Left lung (tissue), 10 donors: ENCODE measurements around the gene DLGAP1. TPM values are rescaled to one million over a fixed set of nuclear protein-coding genes. Genes with fewer than 3 reads are reported as not detected.

Experiments used
- ATAC-seq: fragments of 200-7000 bp; cut with Tn5 transposase; one replicate; pipeline ENCODE4 v1.9.1; 2020; ENCODE audit warnings: moderate library complexity
- DNase-seq, 4 donors: peaks; one replicate each; pipeline ENCODE4 v3.0.0-alpha.2; 2013 to 2020
- H3K27ac ChIP-seq, 2 donors: fragments of 200-600 bp; sonication (generic) in 1 of 2; one replicate each; pipeline versions ENCODE4 v1.5.0 to v1.8.0; 2020 to 2021
- H3K27me3 ChIP-seq, 2 donors: fragments of 200-600 bp; sonication (generic) in 1 of 2; one replicate each; pipeline versions ENCODE4 v1.5.0 to v1.8.0; 2020 to 2021
- H3K36me3 ChIP-seq, 2 donors: fragments of 200-600 bp; sonication (generic) in 1 of 2; one replicate each; pipeline versions ENCODE4 v1.5.0 to v1.8.0; 2020 to 2021
- H3K4me1 ChIP-seq, 2 donors: fragments of 200-600 bp; one replicate each; pipeline ENCODE4 v1.8.0; 2021
- H3K4me3 ChIP-seq, 2 donors: fragments of 200-600 bp; sonication (generic) in 1 of 2; one replicate each; pipeline versions ENCODE4 v1.5.0 to v1.8.0; 2020 to 2021; ENCODE audit warnings: mild to moderate bottlenecking in 1 of 2
- H3K9me3 ChIP-seq, 2 donors: fragments of 200-600 bp; sonication (generic) in 1 of 2; one replicate each; pipeline versions ENCODE4 v1.5.0 to v1.8.0; 2020 to 2021
- intact Hi-C, 2 donors: fragments of 100-400 bp; cut with DNase I; formaldehyde crosslinking; loops; one replicate each; pipeline versions ENCODE4 v1.11.2 to v1.14.2; 2022
- polyA plus RNA-seq, 6 donors: library from polyadenylated mRNA; unstranded; fragments of 120-200 nt; gene quantifications; one replicate each; pipeline ENCODE4 v1.2.1, GENCODE V29; 2013; ENCODE audit not compliant: insufficient read length in 6 of 6
- total RNA-seq, 2 donors: library from RNA; stranded (reverse); fragmentation: NEBNext Ultra II Directional; extraction: Animal tissue kit (Norgen Biotek cat#: 25700); gene quantifications; one replicate each; pipeline ENCODE4 v1.2.1, GENCODE V29; 2021
- TF ChIP-seq, protein P1 (sequence below), 2 donors: fragments of 200-600 bp; sonication (generic) in 1 of 2; IDR thresholded peaks; one replicate each; pipeline versions ENCODE4 v1.5.0 to v1.8.0; 2021; ENCODE audit warnings: antibody characterized with exemption in 2 of 2
- donor health status: DM: no; HTN: yes; CAD: no.
- donor health status: DM: no; HTN: no; CAD: no.

Gene DLGAP1
- total and polyA plus RNA-seq, 8 donors, result 1.6 to 4.0 (median 2.1) TPM

DNA sequence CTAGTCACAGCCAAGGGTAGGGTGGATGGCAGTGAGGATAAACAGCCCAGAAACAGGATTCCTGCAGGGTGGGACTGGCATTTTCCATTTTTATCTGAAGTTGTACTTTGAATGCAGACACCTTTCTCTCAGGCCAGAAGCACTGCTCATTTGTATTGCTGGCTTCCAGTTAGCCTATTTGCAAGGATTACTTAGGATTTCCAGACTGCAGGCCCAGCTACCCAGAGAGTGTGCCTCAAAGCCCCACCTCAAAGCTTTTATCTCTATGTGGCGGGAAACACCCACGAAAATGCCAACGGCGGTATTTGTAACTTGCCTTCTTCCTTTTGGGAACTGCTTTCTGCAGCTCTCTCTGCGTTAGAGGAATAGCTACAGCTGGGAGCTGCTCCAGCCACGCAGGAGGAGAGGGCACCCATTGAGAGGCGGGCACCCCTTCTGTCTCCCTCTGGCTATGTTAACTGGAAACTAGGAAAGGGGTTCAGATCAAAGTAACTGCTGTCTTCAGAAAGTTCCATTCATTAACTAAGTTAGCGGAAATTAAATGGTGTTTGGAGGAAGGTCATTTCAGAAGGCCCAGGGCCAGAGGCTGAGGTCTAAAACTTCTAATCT is 860.2 kb downstream of the DLGAP1 start:
- DNase-seq (peak in 2 of 4 donors; percentile 27 to 29), ATAC-seq (peak; percentile 12)
- peaks cover 0 to 5% of the 10 kb centered on the region in 2 donors for H3K36me3 ChIP-seq
- no peaks in the 10 kb centered on the region for H3K9me3 ChIP-seq
- TF ChIP-seq, protein P1, sequence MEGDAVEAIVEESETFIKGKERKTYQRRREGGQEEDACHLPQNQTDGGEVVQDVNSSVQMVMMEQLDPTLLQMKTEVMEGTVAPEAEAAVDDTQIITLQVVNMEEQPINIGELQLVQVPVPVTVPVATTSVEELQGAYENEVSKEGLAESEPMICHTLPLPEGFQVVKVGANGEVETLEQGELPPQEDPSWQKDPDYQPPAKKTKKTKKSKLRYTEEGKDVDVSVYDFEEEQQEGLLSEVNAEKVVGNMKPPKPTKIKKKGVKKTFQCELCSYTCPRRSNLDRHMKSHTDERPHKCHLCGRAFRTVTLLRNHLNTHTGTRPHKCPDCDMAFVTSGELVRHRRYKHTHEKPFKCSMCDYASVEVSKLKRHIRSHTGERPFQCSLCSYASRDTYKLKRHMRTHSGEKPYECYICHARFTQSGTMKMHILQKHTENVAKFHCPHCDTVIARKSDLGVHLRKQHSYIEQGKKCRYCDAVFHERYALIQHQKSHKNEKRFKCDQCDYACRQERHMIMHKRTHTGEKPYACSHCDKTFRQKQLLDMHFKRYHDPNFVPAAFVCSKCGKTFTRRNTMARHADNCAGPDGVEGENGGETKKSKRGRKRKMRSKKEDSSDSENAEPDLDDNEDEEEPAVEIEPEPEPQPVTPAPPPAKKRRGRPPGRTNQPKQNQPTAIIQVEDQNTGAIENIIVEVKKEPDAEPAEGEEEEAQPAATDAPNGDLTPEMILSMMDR (IDR thresholded peaks at IDR 0.05), result no peak
- intact Hi-C loops, result loop anchor here in 1 of 2 donors (5.0 to 10.0 kb wide), 2 partner anchors 143 to 310 kb away; partner anchors contain the start of gene TGIF1
- H3K4me3 ChIP-seq, result peak overlapping the region; percentile 32 to 52
- no peaks in the 10 kb centered on the region for H3K27me3 ChIP-seq
- H3K27ac ChIP-seq, result peak overlapping the region; percentile 97
- peaks cover 36 to 60% of the 10 kb centered on the region in 2 donors for H3K4me1 ChIP-seq

DNA sequence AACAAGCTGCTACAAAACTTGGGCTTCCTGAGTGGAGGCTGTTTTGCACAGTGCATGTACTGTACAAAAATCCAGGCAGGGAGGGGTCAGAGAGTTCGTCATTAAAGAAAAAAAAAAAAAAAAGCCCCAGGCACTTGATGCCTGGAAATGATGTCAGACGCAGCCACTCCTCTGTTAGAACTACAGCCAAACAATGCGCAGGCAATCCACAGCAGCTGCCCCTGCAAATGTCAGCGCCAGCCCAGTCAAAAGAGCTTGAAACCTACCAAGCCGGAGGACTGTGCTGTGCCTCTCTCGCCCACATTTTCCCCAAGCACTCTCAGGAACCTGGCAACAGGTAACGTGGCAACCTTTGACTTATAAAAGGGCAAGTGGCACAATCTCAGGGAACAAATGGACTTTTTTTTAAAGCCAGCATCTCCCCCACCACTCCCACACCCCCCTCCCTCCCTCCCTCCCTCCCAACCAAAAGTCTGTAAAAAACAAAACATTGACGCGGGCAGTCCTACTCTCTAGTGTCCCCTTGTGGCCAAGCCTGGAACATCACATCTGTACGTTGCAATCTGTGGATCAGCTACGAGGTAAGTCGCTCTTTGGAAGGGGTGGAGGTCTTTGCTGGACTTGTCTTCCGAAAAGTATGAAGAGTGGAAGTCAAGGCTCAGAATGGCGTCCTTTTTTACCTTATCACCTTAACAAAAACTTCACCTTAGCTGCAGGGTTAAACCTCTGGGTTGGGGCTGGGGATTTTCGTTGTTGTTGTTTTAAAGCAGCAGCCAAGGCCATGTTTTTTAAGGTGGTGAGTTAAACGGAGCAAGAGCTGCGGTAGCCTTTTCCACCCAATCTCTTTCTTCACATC is 861.0 kb downstream of the DLGAP1 start:
- intact Hi-C loops, result loop anchor here in 1 of 2 donors (5.0 to 10.0 kb wide), 2 partner anchors 142 to 309 kb away; partner anchors contain the start of gene TGIF1
- Histone ChIP-seq H3K27me3 (no peaks in the 10 kb centered on the region), H3K4me1 (peaks cover 36 to 59% of the 10 kb centered on the region in 2 donors), H3K4me3 (peak overlapping the region; percentile 32 to 52), H3K36me3 (peaks cover 0 to 5% of the 10 kb centered on the region in 2 donors), H3K9me3 (no peaks in the 10 kb centered on the region), H3K27ac (peak overlapping the region; percentile 97)
- DNase-seq (peak in 3 of 4 donors; percentile 89 to 96 (median 95)), ATAC-seq (peak; percentile 86)
- TF ChIP-seq, protein P1 (IDR thresholded peaks at IDR 0.05), result peak; percentile 76 to 82

DNA sequence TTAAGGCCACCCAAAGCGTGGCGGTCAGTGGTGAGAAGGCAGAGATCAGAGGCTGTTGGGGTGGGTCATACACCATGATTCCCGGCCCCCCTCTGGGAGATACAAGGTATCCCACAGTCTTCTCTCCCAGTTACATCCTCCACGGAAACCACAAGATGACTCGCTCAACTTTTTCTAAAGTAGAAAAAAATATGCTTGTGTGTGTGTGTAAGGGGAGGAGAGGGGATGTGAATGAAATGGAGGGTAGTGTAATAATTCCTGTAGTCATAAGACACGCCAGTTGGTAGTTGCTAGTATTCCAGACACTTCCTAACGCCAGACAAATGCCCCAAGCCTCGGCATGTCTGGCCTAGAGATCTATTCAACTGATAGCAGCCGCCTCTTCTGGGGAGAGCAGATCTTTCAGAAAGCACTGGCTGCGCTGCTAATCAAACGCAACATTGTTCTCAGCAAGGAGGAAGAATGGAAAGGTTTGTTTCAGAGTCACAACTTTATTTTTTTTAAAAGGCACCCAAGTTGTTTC is 861.7 kb downstream of the DLGAP1 start:
- DNase-seq (no peak), ATAC-seq (peak; percentile 9)
- TF ChIP-seq, protein P1 (IDR thresholded peaks at IDR 0.05), result no peak
- intact Hi-C loops, result loop anchor here in 1 of 2 donors (5.0 to 10.0 kb wide), 2 partner anchors 141 to 309 kb away; partner anchors contain the start of gene TGIF1
- Histone ChIP-seq H3K27me3 (no peaks in the 10 kb centered on the region), H3K9me3 (no peaks in the 10 kb centered on the region), H3K27ac (peak overlapping the region; percentile 97), H3K4me3 (peak overlapping the region in 1 of 2 donors; percentile 52), H3K4me1 (peaks cover 36 to 52% of the 10 kb centered on the region in 2 donors), H3K36me3 (peaks cover 0 to 5% of the 10 kb centered on the region in 2 donors)

DNA sequence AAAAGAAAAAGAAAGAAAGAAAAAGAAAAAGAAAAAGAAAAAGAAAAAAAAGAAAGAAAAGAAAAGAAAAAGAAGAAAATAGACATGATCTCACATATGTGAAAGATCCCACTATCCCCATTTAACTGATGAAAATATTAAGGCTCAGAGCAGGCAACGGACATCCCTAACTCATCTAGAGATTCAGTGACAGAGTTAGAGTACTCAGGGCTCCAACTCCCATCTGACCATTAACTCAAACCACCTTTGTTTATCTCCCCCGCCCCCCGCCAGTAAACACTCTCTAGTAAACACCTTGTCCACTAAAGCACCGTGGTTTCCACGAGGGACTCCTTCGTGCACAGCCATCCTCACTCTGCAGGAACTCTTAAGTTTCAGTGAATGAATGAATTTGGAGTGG is 862.2 kb downstream of the DLGAP1 start:
- Histone ChIP-seq H3K4me3 (no peak overlapping the region), H3K36me3 (peaks cover 0 to 5% of the 10 kb centered on the region in 2 donors), H3K27ac (peak overlapping the region; percentile 97), H3K9me3 (no peaks in the 10 kb centered on the region), H3K4me1 (peaks cover 36 to 47% of the 10 kb centered on the region in 2 donors), H3K27me3 (no peaks in the 10 kb centered on the region)
- ATAC-seq, result no peak
- TF ChIP-seq, protein P1 (IDR thresholded peaks at IDR 0.05), result no peak
- DNase-seq, result no peak
- intact Hi-C loops, result loop anchor here in 1 of 2 donors (5.0 to 10.0 kb wide), 2 partner anchors 141 to 308 kb away; partner anchors contain the start of gene TGIF1
